GM12878 (cell line): Measurements from ENCODE around the gene MRPL41. TPM values are rescaled to one million over a fixed set of nuclear protein-coding genes. Genes with fewer than 3 reads are reported as not detected.

Experiments
- ATAC-seq: fragments of 200-7000 bp; cut with Tn5 transposase; 3 replicates; pipeline ENCODE4 v1.9.1; 2020; ENCODE audit warnings: mild to moderate bottlenecking, moderate library complexity
- BruUV-seq: library from RNA; stranded (reverse); fragments of 400-500 nt; replicated peaks from 2 replicates; lab custom pipeline; 2021; lab: Mats Ljungman, UMichigan
- CTCF ChIA-PET: fragments of 300-600 bp; sonication (Branson Sonifier 250); formaldehyde crosslinking; extraction: SDS; loops from one replicate; lab custom pipeline; 2021; ENCODE audit warnings: inconsistent platforms; lab: Yijun Ruan, JAX
- POLR2A ChIA-PET: fragments of 350-600 bp; formaldehyde crosslinking; extraction: SDS; loops from one replicate; lab custom pipeline; 2021; ENCODE audit warnings: inconsistent platforms; lab: Charles Lee
- RAD21 ChIA-PET: fragments of 300-600 bp; sonication (Branson Sonifier 250); formaldehyde crosslinking; loops from one replicate; lab custom pipeline; 2023; ENCODE audit warnings: antibody characterized with exemption; ENCODE audit not compliant: unreplicated experiment; lab: Charles Lee
- SMC1A ChIA-PET: fragments of 300-600 bp; sonication (Branson Sonifier 250); formaldehyde crosslinking; loops from one replicate; lab custom pipeline; 2023; ENCODE audit not compliant: unreplicated experiment, uncharacterized antibody; lab: Charles Lee
- DNase-seq: peaks from one replicate; pipeline ENCODE4 v3.0.0-alpha.2; 2011; ENCODE audit warnings: low read depth, low spot score
- FAIRE-seq: peaks from 3 replicates; lab custom pipeline; 2011; peaks lifted over from hg19 to GRCh38; lab: Jason Lieb, UNC
- H2AFZ ChIP-seq: 2 replicates; pipeline ENCODE4 v1.6.0; 2011; ENCODE audit warnings: low read depth, low read length, control low read depth; ENCODE audit not compliant: control insufficient read depth
- H3K27ac ChIP-seq: 2 replicates; pipeline ENCODE4 v1.5.1; 2011; ENCODE audit warnings: control low read depth; ENCODE audit not compliant: control insufficient read depth, insufficient read depth
- H3K27me3 ChIP-seq, 2 experiments: replicated peaks in 1 of 2; 2 replicates each; pipeline versions ENCODE4 v1.6.0 to v1.6.1; 2011; ENCODE audit warnings: low read length in 1 of 2; ENCODE audit not compliant: control insufficient read depth in 2 of 2, insufficient read depth in 2 of 2
- H3K36me3 ChIP-seq, 2 experiments: 2 replicates each; pipeline ENCODE4 v1.5.1; 2011; ENCODE audit warnings: low read length in 1 of 2; ENCODE audit not compliant: control insufficient read depth in 2 of 2, insufficient read depth in 2 of 2
- H3K4me1 ChIP-seq: 2 replicates; pipeline ENCODE4 v1.6.1; 2011; ENCODE audit warnings: mild to moderate bottlenecking, low read length, moderate library complexity, mixed read lengths; ENCODE audit not compliant: control insufficient read depth, insufficient read depth
- H3K4me2 ChIP-seq: 2 replicates; pipeline ENCODE4 v1.6.0; 2011; ENCODE audit warnings: control low read depth; ENCODE audit not compliant: control insufficient read depth, insufficient read depth
- H3K4me3 ChIP-seq: fragments of 200-600 bp; sonication (generic); 2 replicates; pipeline ENCODE4 v1.5.1; 2016
- H3K79me2 ChIP-seq: 2 replicates; pipeline ENCODE4 v1.6.0; 2011; ENCODE audit warnings: low read length; ENCODE audit not compliant: control insufficient read depth, insufficient read depth
- H3K9ac ChIP-seq: 2 replicates; pipeline ENCODE4 v1.8.0; 2011; ENCODE audit warnings: low read length, control low read depth, mixed read lengths; ENCODE audit not compliant: control insufficient read depth, insufficient read depth
- H3K9me3 ChIP-seq: replicated peaks from 3 replicates; pipeline ENCODE4 v1.5.1; 2011; ENCODE audit warnings: mild to moderate bottlenecking, low read length; ENCODE audit not compliant: control insufficient read depth, insufficient read depth
- H4K20me1 ChIP-seq: 2 replicates; pipeline ENCODE4 v1.6.0; 2011; ENCODE audit not compliant: control insufficient read depth, insufficient read depth
- BCLAF1 ChIP-seq: fragments of 450-650 bp; IDR thresholded peaks from 2 replicates; pipeline ENCODE4 v1.6.1; 2017; ENCODE audit warnings: antibody characterized with exemption, mild to moderate bottlenecking, moderate library complexity
- BRCA1 ChIP-seq: IDR thresholded peaks from 2 replicates; pipeline ENCODE4 v1.6.1; 2011; ENCODE audit warnings: low read depth, low read length, improper control_type of control experiment
- HDAC6 ChIP-seq: fragments of 200-600 bp; sonication (generic); IDR thresholded peaks from one replicate; pipeline ENCODE4 v1.8.0; 2017; ENCODE audit warnings: antibody characterized with exemption; ENCODE audit not compliant: unreplicated experiment
- KAT2A ChIP-seq: conservative IDR thresholded peaks from 2 replicates; pipeline ENCODE4 v1.6.1; 2011; ENCODE audit warnings: low read depth, low read length; ENCODE audit not compliant: control insufficient read depth
- MXI1 ChIP-seq: fragments of 150-350 bp; IDR thresholded peaks from 2 replicates; pipeline ENCODE4 v1.6.1; 2011; ENCODE audit warnings: low read depth, mild to moderate bottlenecking, inconsistent platforms, low read length, improper control_type of control experiment
- NR2C1 ChIP-seq: fragments of 450-650 bp; IDR thresholded peaks from 2 replicates; pipeline ENCODE4 v1.6.1; 2017; ENCODE audit warnings: antibody characterized with exemption, mild to moderate bottlenecking, moderate library complexity
- RAD21 ChIP-seq: IDR thresholded peaks from 2 replicates; pipeline ENCODE4 v1.6.1; 2011; ENCODE audit warnings: mild to moderate bottlenecking, low read depth, low read length, moderate library complexity; ENCODE audit not compliant: insufficient read depth
- RAD51 ChIP-seq: fragments of 450-650 bp; IDR thresholded peaks from 2 replicates; pipeline ENCODE4 v1.6.1; 2016; ENCODE audit warnings: moderate library complexity, mild to moderate bottlenecking, inconsistent platforms
- SMARCA5 ChIP-seq: fragments of 450-650 bp; IDR thresholded peaks from 2 replicates; pipeline ENCODE4 v1.6.1; 2017; ENCODE audit warnings: mild to moderate bottlenecking
- TARDBP ChIP-seq: IDR thresholded peaks from 2 replicates; pipeline ENCODE4 v1.6.1; 2016; ENCODE audit warnings: borderline replicate concordance
- WGBS: methylation state at CpG from one replicate; pipeline ENCODE4 v1.1.6; 2016; ENCODE audit warnings: low lambda C conversion rate; ENCODE audit not compliant: insufficient replicate concordance, insufficient coverage; ENCODE audit errors: missing lambda C conversion rate; 5-methylcytosine and 5-hydroxymethylcytosine counted together
- in situ Hi-C: fragments of 300-500 bp; cut with MboI; formaldehyde crosslinking; loops from 9 replicates; pipeline ENCODE4 v1.14.3; 2018; ENCODE audit warnings: mixed read lengths
- intact Hi-C: fragments of 100-400 bp; cut with micrococcal nuclease; formaldehyde crosslinking; loops from one replicate; pipeline ENCODE4 v1.14.2; 2022; ENCODE audit not compliant: unreplicated experiment
- polyA plus RNA-seq, 11 experiments: library from polyadenylated mRNA; depleted of rRNA in 4 of 11; unstranded in 6 of 11; stranded (reverse) in 5 of 11; fragments of >200 nt; fragmentation: Nextera tagmentation in 4 of 11; fragmentation: Illumina TruSeq in 1 of 11; extraction: Ambion mirVana in 4 of 11; extraction: Trizol in 1 of 11; gene quantifications; 1 replicate in 1 of 11; 2 replicates in 10 of 11; pipeline versions ENCODE4 v1.2.1 to v1.2.3, GENCODE V29; 2011 to 2016; ENCODE audit warnings: inconsistent platforms in 2 of 11, missing spikeins in 2 of 11, low read depth in 1 of 11
- total RNA-seq, 4 experiments: library from RNA; depleted of rRNA in 3 of 4; stranded (reverse); fragments of >200 nt in 3 of 4; fragmentation: Illumina TruSeq in 1 of 4; extraction: Trizol in 1 of 4; gene quantifications; 2 replicates each; pipeline versions ENCODE4 v1.2.1 to v1.2.3, GENCODE V29; 2013 to 2021
- TF ChIP-seq, protein P1 (sequence below): fragments of 450-650 bp; IDR thresholded peaks from 2 replicates; pipeline ENCODE4 v1.6.1; 2017; ENCODE audit warnings: mild to moderate bottlenecking

The MRPL41 gene
- total and polyA plus RNA-seq, 10 of the 15 experiments (the other 5 are each of a cell fraction or from before 2014, with no cell fraction given) = 1.3 to 116 (median 40.1) TPM

GRCh38 chr9:137505421-137506140 is 46.1 kb upstream of the MRPL41 start:
- Histone ChIP-seq H3K4me3 (no peak overlapping the region), H3K9ac (no peak overlapping the region), H3K27me3 (no peaks in the 10 kb centered on the region; a peak in 1 of 4 replicates), H3K9me3 (no peaks in the 10 kb centered on the region; the same call in 2 of the 3 replicates), H3K27ac (no peak overlapping the region), H3K4me1 (no peaks in the 10 kb centered on the region), H3K4me2 (no peak overlapping the region), H4K20me1 (no peaks in the 10 kb centered on the region), H3K79me2 (no peaks in the 10 kb centered on the region), H2AFZ (no peak overlapping the region), H3K36me3 (no peaks in the 10 kb centered on the region)
- RAD21 ChIA-PET = no interaction called here
- ATAC-seq = no peak
- SMC1A ChIA-PET = no interaction called here
- TF ChIP-seq RAD51 (no peak), NR2C1 (no peak), MXI1 (no peak), SMARCA5 (no peak), KAT2A (no peak)
- FAIRE-seq = no peak
- in situ Hi-C loops (no loop called here), intact Hi-C loops (no loop called here)
- DNase-seq = no peak
- CTCF ChIA-PET = no interaction called here
- POLR2A ChIA-PET = interaction anchor here (0.6 to 0.7 kb wide), 3 partner anchors 91 to 1346 kb away, joined by 4 to 9 read pairs (median 5); no protein-coding TSS in a partner anchor
- 69% methylated on average over 28 of the region's 28 CpGs for WGBS
- no TSS peak for BruUV-seq

DNA sequence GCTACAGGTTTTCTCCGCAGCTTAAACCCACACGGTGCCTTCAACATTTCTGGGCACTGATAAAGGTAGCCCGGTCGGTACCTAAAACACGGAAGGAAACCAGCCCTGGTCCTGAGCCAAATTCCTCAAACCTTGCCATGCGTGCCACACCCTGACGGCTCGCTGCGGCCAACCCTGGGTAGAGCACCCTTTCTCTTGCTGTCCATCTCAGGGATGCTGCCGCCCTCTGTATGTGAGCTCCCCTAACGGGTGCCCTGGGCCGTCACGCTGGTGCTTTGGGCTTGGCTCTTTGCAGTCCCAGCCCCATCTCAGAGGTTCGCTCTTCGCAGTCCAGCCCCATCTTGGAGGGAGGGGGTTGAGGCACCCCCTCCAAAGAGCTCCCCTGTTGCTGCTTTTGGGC is 45.4 kb upstream of the MRPL41 start:
- TF ChIP-seq HDAC6 = no peak
- no peak for TF ChIP-seq TARDBP
- no peak for TF ChIP-seq RAD21
- TF ChIP-seq BCLAF1 = no peak
- TF ChIP-seq BRCA1 = no peak
- TF ChIP-seq, protein P1, sequence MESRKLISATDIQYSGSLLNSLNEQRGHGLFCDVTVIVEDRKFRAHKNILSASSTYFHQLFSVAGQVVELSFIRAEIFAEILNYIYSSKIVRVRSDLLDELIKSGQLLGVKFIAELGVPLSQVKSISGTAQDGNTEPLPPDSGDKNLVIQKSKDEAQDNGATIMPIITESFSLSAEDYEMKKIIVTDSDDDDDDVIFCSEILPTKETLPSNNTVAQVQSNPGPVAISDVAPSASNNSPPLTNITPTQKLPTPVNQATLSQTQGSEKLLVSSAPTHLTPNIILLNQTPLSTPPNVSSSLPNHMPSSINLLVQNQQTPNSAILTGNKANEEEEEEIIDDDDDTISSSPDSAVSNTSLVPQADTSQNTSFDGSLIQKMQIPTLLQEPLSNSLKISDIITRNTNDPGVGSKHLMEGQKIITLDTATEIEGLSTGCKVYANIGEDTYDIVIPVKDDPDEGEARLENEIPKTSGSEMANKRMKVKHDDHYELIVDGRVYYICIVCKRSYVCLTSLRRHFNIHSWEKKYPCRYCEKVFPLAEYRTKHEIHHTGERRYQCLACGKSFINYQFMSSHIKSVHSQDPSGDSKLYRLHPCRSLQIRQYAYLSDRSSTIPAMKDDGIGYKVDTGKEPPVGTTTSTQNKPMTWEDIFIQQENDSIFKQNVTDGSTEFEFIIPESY = no peak
- Histone ChIP-seq H3K27ac (no peak overlapping the region), H3K27me3 (no peaks in the 10 kb centered on the region; a peak in 1 of 4 replicates), H3K9ac (no peak overlapping the region), H4K20me1 (no peaks in the 10 kb centered on the region), H3K79me2 (no peaks in the 10 kb centered on the region), H3K4me3 (no peak overlapping the region), H2AFZ (no peak overlapping the region), H3K4me2 (no peak overlapping the region), H3K36me3 (no peaks in the 10 kb centered on the region), H3K9me3 (no peaks in the 10 kb centered on the region; the same call in 2 of the 3 replicates), H3K4me1 (no peaks in the 10 kb centered on the region)
- 85% methylated on average over 15 of the region's 15 CpGs for WGBS
- BruUV-seq = no TSS peak
- ChIA-PET SMC1A (no interaction called here), RAD21 (no interaction called here), CTCF (no interaction called here), POLR2A (interaction anchor here (0.6 kb wide), 1 partner anchor 92 kb away, joined by 5 read pairs; no protein-coding TSS in a partner anchor)
- DNase-seq (no peak), ATAC-seq (no peak), FAIRE-seq (no peak)
- intact Hi-C loops = no loop called here
- in situ Hi-C loops = no loop called here
